GM12801 (cell line): ENCODE results near the gene NSUN4.

Experiments
- TF ChIP-seq, protein P1 (sequence below): IDR thresholded peaks from one replicate; pipeline ENCODE4 v1.5.1; 2011; ENCODE audit warnings: control low read depth; ENCODE audit not compliant: insufficient read length; ENCODE audit errors: extremely low read depth

Gene NSUN4

DNA sequence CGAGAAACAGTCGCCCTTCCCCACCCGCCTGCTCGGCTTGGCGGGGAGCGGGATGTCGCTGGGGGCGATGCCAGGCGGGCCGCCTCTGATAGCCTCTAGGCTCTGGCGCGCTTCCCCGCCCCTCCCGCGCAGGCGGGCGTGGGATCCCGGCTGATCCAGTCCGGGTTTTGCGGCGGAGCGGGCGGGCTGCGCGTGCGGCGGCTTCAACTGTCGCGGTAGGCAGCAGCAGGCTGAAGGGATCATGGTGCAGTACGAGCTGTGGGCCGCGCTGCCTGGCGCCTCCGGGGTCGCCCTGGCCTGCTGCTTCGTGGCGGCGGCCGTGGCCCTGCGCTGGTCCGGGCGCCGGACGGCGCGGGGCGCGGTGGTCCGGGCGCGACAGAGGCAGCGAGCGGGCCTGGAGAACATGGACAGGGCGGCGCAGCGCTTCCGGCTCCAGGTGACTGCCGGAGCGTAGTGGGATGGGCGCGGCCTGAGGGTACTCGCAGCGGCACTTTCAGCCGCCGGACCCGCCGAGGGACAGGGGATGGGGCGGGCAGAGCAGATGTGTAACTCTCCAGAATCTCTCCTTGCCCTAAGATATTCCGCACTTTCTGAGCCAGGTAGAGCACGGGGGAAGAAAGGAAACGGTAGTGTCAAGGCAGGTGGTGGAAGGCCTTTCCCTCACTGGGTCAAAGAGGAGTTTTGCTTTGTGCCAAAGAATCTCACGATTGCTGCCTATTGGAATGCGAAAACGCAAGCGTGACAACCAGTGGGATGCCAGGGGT lies 53.7 kb downstream of the NSUN4 start, which contains the start of gene FAAH:
TSS of gene FAAH (plus strand) at position 210 of the 764 bp plus-strand sequence. CDS start at position 242, 32 bp downstream.
- TF ChIP-seq, protein P1, sequence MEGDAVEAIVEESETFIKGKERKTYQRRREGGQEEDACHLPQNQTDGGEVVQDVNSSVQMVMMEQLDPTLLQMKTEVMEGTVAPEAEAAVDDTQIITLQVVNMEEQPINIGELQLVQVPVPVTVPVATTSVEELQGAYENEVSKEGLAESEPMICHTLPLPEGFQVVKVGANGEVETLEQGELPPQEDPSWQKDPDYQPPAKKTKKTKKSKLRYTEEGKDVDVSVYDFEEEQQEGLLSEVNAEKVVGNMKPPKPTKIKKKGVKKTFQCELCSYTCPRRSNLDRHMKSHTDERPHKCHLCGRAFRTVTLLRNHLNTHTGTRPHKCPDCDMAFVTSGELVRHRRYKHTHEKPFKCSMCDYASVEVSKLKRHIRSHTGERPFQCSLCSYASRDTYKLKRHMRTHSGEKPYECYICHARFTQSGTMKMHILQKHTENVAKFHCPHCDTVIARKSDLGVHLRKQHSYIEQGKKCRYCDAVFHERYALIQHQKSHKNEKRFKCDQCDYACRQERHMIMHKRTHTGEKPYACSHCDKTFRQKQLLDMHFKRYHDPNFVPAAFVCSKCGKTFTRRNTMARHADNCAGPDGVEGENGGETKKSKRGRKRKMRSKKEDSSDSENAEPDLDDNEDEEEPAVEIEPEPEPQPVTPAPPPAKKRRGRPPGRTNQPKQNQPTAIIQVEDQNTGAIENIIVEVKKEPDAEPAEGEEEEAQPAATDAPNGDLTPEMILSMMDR: no peak

- TF ChIP-seq, protein P1: no peak
Observed at GRCh38 chr1:46394872-46395465, 54.4 kb downstream of the NSUN4 start.

GRCh38 chr1:46396441-46397398 lies 56.1 kb downstream of the NSUN4 start:
- TF ChIP-seq, protein P1: no peak

GRCh38 chr1:46399307-46399706 lies 58.7 kb downstream of the NSUN4 start:
- TF ChIP-seq, protein P1: no peak

DNA sequence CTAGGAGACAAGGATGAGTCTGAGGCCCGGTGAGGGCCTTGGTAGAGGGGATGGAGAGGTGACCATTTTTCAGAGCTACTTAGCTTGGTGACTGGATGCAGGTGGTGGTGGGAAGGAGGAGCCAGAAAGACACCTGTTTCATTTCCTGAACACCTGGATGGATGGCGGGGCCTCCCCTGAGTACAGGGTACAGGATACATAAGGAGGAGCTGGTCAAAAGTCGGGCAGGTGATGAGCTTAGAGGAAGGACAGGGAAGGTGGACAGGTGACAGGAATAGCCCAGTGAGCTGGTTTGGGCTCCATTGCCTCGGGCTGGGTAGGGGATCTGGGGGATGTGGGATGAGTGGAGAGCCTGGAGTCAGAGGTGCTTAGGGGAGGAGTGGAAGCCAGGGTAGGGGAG lies 59.8 kb downstream of the NSUN4 start:
- TF ChIP-seq, protein P1: no peak

DNA sequence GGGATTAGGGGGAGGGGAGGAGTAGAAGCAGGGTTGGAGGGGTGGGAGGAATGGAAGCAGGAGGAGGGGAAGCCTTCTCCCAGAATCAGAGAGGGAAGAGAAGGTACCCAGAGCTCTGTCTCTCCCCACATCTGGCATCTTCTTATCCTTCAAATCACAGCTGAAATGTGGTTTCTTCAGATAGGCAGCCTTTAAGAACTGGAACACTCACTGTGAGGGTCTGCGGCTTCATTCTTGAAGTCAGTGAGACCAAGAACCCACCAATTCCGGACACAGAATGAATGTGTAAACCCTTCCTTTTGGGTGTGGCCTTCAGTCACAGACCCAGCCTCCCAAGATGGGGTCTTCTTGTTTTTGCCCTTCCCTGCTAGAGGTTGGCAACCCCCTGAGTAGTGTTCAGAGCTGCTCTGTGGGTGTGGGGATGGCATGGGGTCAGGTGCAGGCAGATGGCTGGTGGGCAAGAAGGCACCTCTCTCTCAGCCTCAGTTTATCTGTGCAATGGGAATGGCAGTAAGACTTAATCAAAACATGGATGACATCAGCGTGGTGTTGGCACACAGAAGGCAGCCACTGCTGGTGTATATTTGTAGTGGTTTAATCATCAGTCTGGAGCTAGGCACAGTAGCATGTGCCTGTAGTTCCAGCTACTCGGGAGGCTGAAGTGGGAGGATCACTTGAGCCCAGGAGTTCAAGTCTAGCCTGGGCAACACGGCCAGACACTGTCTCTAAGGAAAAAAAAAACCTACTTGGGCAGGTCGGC lies 60.7 kb downstream of the NSUN4 start:
- TF ChIP-seq, protein P1: no peak
